Adrenal gland (tissue), 5 donors: ENCODE data around the gene CLDN9.

Experiments
- POLR2A ChIP-seq, 2 donors: fragments of 450-650 bp; IDR thresholded peaks; one replicate each; pipeline ENCODE4 v1.6.1; 2017; ENCODE audit warnings: antibody characterized with exemption in 2 of 2, mild to moderate bottlenecking in 2 of 2, moderate library complexity in 1 of 2
- TF ChIP-seq, protein P1 (sequence below), 6 experiments: fragments of 450-650 bp in 4 of 6; fragments of 200-600 bp in 2 of 6; sonication (generic) in 1 of 6; IDR thresholded peaks; 1 replicate in 5 of 6; 2 replicates in 1 of 6; pipeline versions ENCODE4 v1.5.1 to v1.8.0; 2016 to 2021; ENCODE audit warnings: antibody characterized with exemption in 6 of 6, mild to moderate bottlenecking in 2 of 6, moderate library complexity in 1 of 6
- donor health status: DM: no; HTN: no; CAD: no.

- TF ChIP-seq POLR2A (IDR thresholded peaks at IDR 0.05), result no peak
- TF ChIP-seq, protein P1, sequence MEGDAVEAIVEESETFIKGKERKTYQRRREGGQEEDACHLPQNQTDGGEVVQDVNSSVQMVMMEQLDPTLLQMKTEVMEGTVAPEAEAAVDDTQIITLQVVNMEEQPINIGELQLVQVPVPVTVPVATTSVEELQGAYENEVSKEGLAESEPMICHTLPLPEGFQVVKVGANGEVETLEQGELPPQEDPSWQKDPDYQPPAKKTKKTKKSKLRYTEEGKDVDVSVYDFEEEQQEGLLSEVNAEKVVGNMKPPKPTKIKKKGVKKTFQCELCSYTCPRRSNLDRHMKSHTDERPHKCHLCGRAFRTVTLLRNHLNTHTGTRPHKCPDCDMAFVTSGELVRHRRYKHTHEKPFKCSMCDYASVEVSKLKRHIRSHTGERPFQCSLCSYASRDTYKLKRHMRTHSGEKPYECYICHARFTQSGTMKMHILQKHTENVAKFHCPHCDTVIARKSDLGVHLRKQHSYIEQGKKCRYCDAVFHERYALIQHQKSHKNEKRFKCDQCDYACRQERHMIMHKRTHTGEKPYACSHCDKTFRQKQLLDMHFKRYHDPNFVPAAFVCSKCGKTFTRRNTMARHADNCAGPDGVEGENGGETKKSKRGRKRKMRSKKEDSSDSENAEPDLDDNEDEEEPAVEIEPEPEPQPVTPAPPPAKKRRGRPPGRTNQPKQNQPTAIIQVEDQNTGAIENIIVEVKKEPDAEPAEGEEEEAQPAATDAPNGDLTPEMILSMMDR (IDR thresholded peaks at IDR 0.05), result no peak
Measured at GRCh38 chr16:2975161-2975795, 37.4 kb upstream of the CLDN9 start.
